Smooth muscle cell (in vitro differentiated cells): ENCODE data around the gene MKKS. TPM values are rescaled to one million over a fixed set of nuclear protein-coding genes. Genes with fewer than 3 reads are reported as not detected.

Experiments
- DNase-seq: peaks from one replicate; lab custom pipeline; 2025; ENCODE audit not compliant: unreplicated experiment; lab: John Stamatoyannopoulos, UW
- H2AFZ ChIP-seq: fragments of 200-600 bp; sonication (generic); 2 replicates; pipeline ENCODE4 v1.6.0; 2016; ENCODE audit warnings: antibody characterized with exemption, low read depth, mild to moderate bottlenecking
- H3F3A ChIP-seq: fragments of 200-600 bp; sonication (generic); 2 replicates; pipeline ENCODE4 v1.6.0; 2017; ENCODE audit warnings: antibody characterized with exemption, low read depth
- H3K27ac ChIP-seq: fragments of 200-600 bp; sonication (generic); 2 replicates; pipeline ENCODE4 v1.5.1; 2016; ENCODE audit warnings: low read depth, mild to moderate bottlenecking
- H3K27me3 ChIP-seq: fragments of 200-600 bp; sonication (generic); 2 replicates; pipeline ENCODE4 v1.6.1; 2016; ENCODE audit warnings: low read depth, mild to moderate bottlenecking
- H3K36me3 ChIP-seq: fragments of 200-600 bp; sonication (generic); 2 replicates; pipeline ENCODE4 v1.5.1; 2016; ENCODE audit warnings: low read depth
- H3K4me1 ChIP-seq: fragments of 200-600 bp; sonication (generic); 2 replicates; pipeline ENCODE4 v1.5.1; 2016; ENCODE audit warnings: low read depth
- H3K4me2 ChIP-seq: fragments of 200-600 bp; sonication (generic); 2 replicates; pipeline ENCODE4 v1.6.0; 2016; ENCODE audit warnings: mild to moderate bottlenecking
- H3K4me3 ChIP-seq: fragments of 200-600 bp; sonication (generic); 2 replicates; pipeline ENCODE4 v1.5.1; 2016; ENCODE audit warnings: mild to moderate bottlenecking
- H3K79me2 ChIP-seq: fragments of 200-600 bp; sonication (generic); 2 replicates; pipeline ENCODE4 v1.6.0; 2016; ENCODE audit warnings: low read depth, mild to moderate bottlenecking
- H3K9ac ChIP-seq: fragments of 200-600 bp; sonication (generic); 2 replicates; pipeline ENCODE4 v1.6.0; 2016; ENCODE audit warnings: low read depth
- H3K9me3 ChIP-seq: fragments of 200-600 bp; sonication (generic); replicated peaks from 2 replicates; pipeline ENCODE4 v1.5.1; 2016; ENCODE audit warnings: low read depth
- H4K20me1 ChIP-seq: fragments of 200-600 bp; sonication (generic); 2 replicates; pipeline ENCODE4 v1.6.0; 2016; ENCODE audit warnings: low read depth
- CTCF ChIP-seq: fragments of 200-600 bp; sonication (generic); IDR thresholded peaks from 2 replicates; pipeline ENCODE4 v1.5.1; 2017; ENCODE audit warnings: borderline replicate concordance, mild to moderate bottlenecking, antibody characterized with exemption; ENCODE audit not compliant: insufficient read depth, poor library complexity, severe bottlenecking
- WGBS: methylation state at CpG from one replicate; pipeline ENCODE4 v1.1.7; 2016; ENCODE audit warnings: low lambda C conversion rate; 5-methylcytosine and 5-hydroxymethylcytosine counted together
- polyA plus RNA-seq: library from polyadenylated mRNA; unstranded; fragments of >200 nt; fragmentation: Nextera tagmentation; extraction: Ambion mirVana; gene quantifications from 2 replicates; pipeline ENCODE4 v1.2.1, GENCODE V29; 2016
- total RNA-seq: library from RNA; depleted of rRNA; stranded (reverse); fragments of >200 nt; gene quantifications from 2 replicates; pipeline ENCODE4 v1.2.3, GENCODE V29; 2014

Gene MKKS
- total and polyA plus RNA-seq, 2 experiments from 2014 or later, result 15.6 to 19.8 TPM

- Histone ChIP-seq H3K4me3 (no peak overlapping the region), H3K9ac (no peak overlapping the region), H3K36me3 (no peaks in the 10 kb centered on the region), H3F3A (no peaks in the 10 kb centered on the region), H3K4me2 (no peak overlapping the region), H3K9me3 (no peaks in the 10 kb centered on the region), H4K20me1 (no peaks in the 10 kb centered on the region), H2AFZ (no peak overlapping the region), H3K27me3 (no peaks in the 10 kb centered on the region), H3K4me1 (no peaks in the 10 kb centered on the region), H3K79me2 (no peaks in the 10 kb centered on the region), H3K27ac (no peak overlapping the region)
- WGBS, result 93% methylated on average over 7 of the region's 7 CpGs
- TF ChIP-seq CTCF, result no peak
- no peak for DNase-seq
These were observed 54.3 kb downstream of the MKKS start for GRCh38 chr20:10379761-10380160.

GRCh38 chr20:10376270-10377075 lies 57.5 kb downstream of the MKKS start:
- H3K4me2 ChIP-seq, result no peak overlapping the region
- no peak overlapping the region for H3K27ac ChIP-seq
- TF ChIP-seq CTCF, result no peak
- H3K4me3 ChIP-seq, result no peak overlapping the region
- no peaks in the 10 kb centered on the region for H4K20me1 ChIP-seq
- H3F3A ChIP-seq, result no peaks in the 10 kb centered on the region
- H3K79me2 ChIP-seq, result no peaks in the 10 kb centered on the region
- WGBS, result 67% methylated on average over 6 of the region's 6 CpGs
- no peaks in the 10 kb centered on the region for H3K27me3 ChIP-seq
- H3K4me1 ChIP-seq, result no peaks in the 10 kb centered on the region
- no peaks in the 10 kb centered on the region for H3K9me3 ChIP-seq
- no peak overlapping the region for H2AFZ ChIP-seq
- H3K9ac ChIP-seq, result no peak overlapping the region
- H3K36me3 ChIP-seq, result no peaks in the 10 kb centered on the region
- DNase-seq, result no peak

- DNase-seq, result no peak
- Histone ChIP-seq H3K36me3 (no peaks in the 10 kb centered on the region), H4K20me1 (no peaks in the 10 kb centered on the region), H3K79me2 (no peaks in the 10 kb centered on the region), H3K4me1 (no peaks in the 10 kb centered on the region), H2AFZ (no peak overlapping the region), H3K9ac (no peak overlapping the region), H3F3A (no peaks in the 10 kb centered on the region), H3K9me3 (no peaks in the 10 kb centered on the region), H3K4me3 (no peak overlapping the region), H3K4me2 (no peak overlapping the region), H3K27ac (no peak overlapping the region), H3K27me3 (no peaks in the 10 kb centered on the region)
- 97% methylated on average over 2 of the region's 2 CpGs for WGBS
- TF ChIP-seq CTCF, result no peak
These were observed 58.8 kb downstream of the MKKS start for GRCh38 chr20:10375191-10375590.

- H3K36me3 ChIP-seq, result no peaks in the 10 kb centered on the region
- no peak overlapping the region for H3K4me3 ChIP-seq
- no peak overlapping the region for H3K27ac ChIP-seq
- H4K20me1 ChIP-seq, result no peaks in the 10 kb centered on the region
- no peak overlapping the region for H3K9ac ChIP-seq
- no peak overlapping the region for H3K4me2 ChIP-seq
- H3K79me2 ChIP-seq, result no peaks in the 10 kb centered on the region
- no peaks in the 10 kb centered on the region for H3K27me3 ChIP-seq
- TF ChIP-seq CTCF, result no peak
- 97% methylated on average over 2 of the region's 2 CpGs for WGBS
- no peak for DNase-seq
- no peaks in the 10 kb centered on the region for H3K9me3 ChIP-seq
- no peaks in the 10 kb centered on the region for H3K4me1 ChIP-seq
- no peaks in the 10 kb centered on the region for H3F3A ChIP-seq
- H2AFZ ChIP-seq, result no peak overlapping the region
These were observed 60.0 kb downstream of the MKKS start for GRCh38 chr20:10374036-10374435.
